HEK293 (cell line): ENCODE results near the gene STRIP1.

Experiments used
- YY1 ChIP-seq: fragments of 450-650 bp; formaldehyde crosslinking; IDR thresholded peaks from 2 replicates; pipeline ENCODE4 v1.5.1; 2018; ENCODE audit warnings: missing biosample characterization, missing genetic modification characterization
- ZNF394 ChIP-seq: fragments of 450-650 bp; formaldehyde crosslinking; IDR thresholded peaks from 2 replicates; pipeline ENCODE4 v1.5.1; 2016; ENCODE audit warnings: missing biosample characterization, missing genetic modification characterization, mild to moderate bottlenecking, moderate library complexity, borderline replicate concordance
- ZNF510 ChIP-seq: fragments of 450-650 bp; formaldehyde crosslinking; IDR thresholded peaks from 2 replicates; pipeline ENCODE4 v1.5.1; 2018; ENCODE audit warnings: mild to moderate bottlenecking, missing genetic modification characterization, missing biosample characterization; ENCODE audit not compliant: insufficient replicate concordance
- ZNF560 ChIP-seq: fragments of 450-650 bp; formaldehyde crosslinking; IDR thresholded peaks from 2 replicates; pipeline ENCODE4 v1.5.1; 2017; ENCODE audit warnings: missing biosample characterization, missing genetic modification characterization, borderline replicate concordance
- TF ChIP-seq, protein P1 (sequence below): fragments of 450-650 bp; formaldehyde crosslinking; IDR thresholded peaks from 2 replicates; pipeline ENCODE4 v1.5.1; 2016; ENCODE audit warnings: missing biosample characterization, missing genetic modification characterization
- TF ChIP-seq, protein P2 (sequence below): sonication (generic); formaldehyde crosslinking; IDR thresholded peaks from 2 replicates; pipeline ENCODE4 v1.8.1; 2022; ENCODE audit warnings: mild to moderate bottlenecking, moderate library complexity, missing genetic modification reagents

DNA sequence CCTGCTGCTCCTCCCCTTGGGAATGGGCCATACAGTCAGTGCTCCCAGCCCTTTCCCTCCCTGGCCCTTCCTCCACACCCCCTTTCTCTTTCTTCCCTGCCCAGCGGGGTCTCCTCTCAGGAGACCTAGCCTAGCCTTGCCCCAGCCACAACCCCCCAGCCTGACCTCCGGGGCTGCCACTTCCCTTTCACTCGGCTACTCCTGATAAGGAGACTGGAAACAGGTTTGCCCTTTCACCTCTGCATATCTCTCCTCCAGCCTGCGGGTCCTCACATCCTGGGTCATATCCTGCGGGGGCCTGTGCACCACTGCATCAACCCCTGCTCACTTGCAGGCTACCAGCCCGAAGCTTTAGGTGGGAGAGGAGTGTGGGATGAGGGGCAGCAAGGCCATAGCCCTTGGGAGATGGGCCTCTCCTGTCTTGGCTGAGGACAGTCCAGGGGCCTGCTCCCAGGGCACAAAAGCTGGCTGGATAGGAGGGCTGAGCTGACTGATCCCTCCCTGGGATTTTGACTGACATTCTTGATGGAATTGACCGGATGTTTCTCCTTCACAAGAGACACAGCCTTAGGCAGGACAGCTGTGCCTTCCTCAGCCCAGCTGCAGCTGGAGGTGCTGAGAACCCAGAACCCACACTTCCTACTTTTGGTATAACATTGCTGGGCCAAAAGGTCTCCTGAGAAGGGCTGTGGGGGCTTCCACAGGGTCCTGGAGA, 55.3 kb downstream of the STRIP1 start:
- TF ChIP-seq ZNF560 (tag by site-specific recombination) (no peak), YY1 (tag by site-specific recombination) (no peak), ZNF394 (tag by site-specific recombination) (no peak), ZNF510 (no peak)
- TF ChIP-seq, protein P1, sequence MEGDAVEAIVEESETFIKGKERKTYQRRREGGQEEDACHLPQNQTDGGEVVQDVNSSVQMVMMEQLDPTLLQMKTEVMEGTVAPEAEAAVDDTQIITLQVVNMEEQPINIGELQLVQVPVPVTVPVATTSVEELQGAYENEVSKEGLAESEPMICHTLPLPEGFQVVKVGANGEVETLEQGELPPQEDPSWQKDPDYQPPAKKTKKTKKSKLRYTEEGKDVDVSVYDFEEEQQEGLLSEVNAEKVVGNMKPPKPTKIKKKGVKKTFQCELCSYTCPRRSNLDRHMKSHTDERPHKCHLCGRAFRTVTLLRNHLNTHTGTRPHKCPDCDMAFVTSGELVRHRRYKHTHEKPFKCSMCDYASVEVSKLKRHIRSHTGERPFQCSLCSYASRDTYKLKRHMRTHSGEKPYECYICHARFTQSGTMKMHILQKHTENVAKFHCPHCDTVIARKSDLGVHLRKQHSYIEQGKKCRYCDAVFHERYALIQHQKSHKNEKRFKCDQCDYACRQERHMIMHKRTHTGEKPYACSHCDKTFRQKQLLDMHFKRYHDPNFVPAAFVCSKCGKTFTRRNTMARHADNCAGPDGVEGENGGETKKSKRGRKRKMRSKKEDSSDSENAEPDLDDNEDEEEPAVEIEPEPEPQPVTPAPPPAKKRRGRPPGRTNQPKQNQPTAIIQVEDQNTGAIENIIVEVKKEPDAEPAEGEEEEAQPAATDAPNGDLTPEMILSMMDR (tag by site-specific recombination) = no peak
- TF ChIP-seq, protein P2, sequence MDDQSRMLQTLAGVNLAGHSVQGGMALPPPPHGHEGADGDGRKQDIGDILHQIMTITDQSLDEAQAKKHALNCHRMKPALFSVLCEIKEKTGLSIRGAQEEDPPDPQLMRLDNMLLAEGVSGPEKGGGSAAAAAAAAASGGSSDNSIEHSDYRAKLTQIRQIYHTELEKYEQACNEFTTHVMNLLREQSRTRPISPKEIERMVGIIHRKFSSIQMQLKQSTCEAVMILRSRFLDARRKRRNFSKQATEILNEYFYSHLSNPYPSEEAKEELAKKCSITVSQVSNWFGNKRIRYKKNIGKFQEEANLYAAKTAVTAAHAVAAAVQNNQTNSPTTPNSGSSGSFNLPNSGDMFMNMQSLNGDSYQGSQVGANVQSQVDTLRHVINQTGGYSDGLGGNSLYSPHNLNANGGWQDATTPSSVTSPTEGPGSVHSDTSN (CRISPR knock-in tag) = no peak
